Astrocyte (in vitro differentiated cells and primary cell): ENCODE measurements around the gene FCRLB. TPM values are rescaled to one million over a fixed set of nuclear protein-coding genes. Genes with fewer than 3 reads are reported as not detected.
A peak's percentile ranks its signal among the peaks of the same experiment; 100 is the strongest.

Source experiments
- DNase-seq: peaks from one replicate; pipeline ENCODE4 v3.0.0-alpha.2; 2010; ENCODE audit warnings: low read depth
- FAIRE-seq: peaks from 2 replicates; lab custom pipeline; 2011; peaks lifted over from hg19 to GRCh38; lab: Jason Lieb, UNC
- H2AFZ ChIP-seq: 2 replicates; pipeline ENCODE4 v1.6.0; 2012; ENCODE audit warnings: low read depth, low read length, inconsistent platforms
- H3K27ac ChIP-seq: 2 replicates; pipeline ENCODE4 v1.5.1; 2011; ENCODE audit warnings: low read depth, low read length, inconsistent platforms
- H3K27me3 ChIP-seq: 2 replicates; pipeline ENCODE4 v1.6.0; 2011; ENCODE audit warnings: low read length, inconsistent platforms; ENCODE audit not compliant: insufficient read depth
- H3K36me3 ChIP-seq: 2 replicates; pipeline ENCODE4 v1.5.1; 2011; ENCODE audit warnings: low read length, inconsistent platforms; ENCODE audit not compliant: insufficient read depth
- H3K4me1 ChIP-seq: 2 replicates; pipeline ENCODE4 v1.5.1; 2011; ENCODE audit warnings: low read length, inconsistent platforms; ENCODE audit not compliant: insufficient read depth
- H3K4me2 ChIP-seq: 2 replicates; pipeline ENCODE4 v1.6.0; 2012; ENCODE audit warnings: low read length, inconsistent platforms
- H3K4me3 ChIP-seq: 2 replicates; pipeline ENCODE4 v1.5.1; 2011; ENCODE audit warnings: low read depth, mild to moderate bottlenecking, low read length, inconsistent platforms; ENCODE audit not compliant: insufficient read depth
- H3K79me2 ChIP-seq: 2 replicates; pipeline ENCODE4 v1.6.0; 2012; ENCODE audit warnings: mild to moderate bottlenecking, low read length, inconsistent platforms; ENCODE audit not compliant: insufficient read depth
- H3K9ac ChIP-seq: 2 replicates; pipeline ENCODE4 v1.6.0; 2012; ENCODE audit warnings: mild to moderate bottlenecking, low read length, inconsistent platforms
- H3K9me3 ChIP-seq: 2 replicates; pipeline ENCODE4 v1.5.1; 2012; ENCODE audit warnings: low read depth, mild to moderate bottlenecking, low read length, inconsistent platforms; ENCODE audit not compliant: insufficient read depth
- H4K20me1 ChIP-seq: 2 replicates; pipeline ENCODE4 v1.6.0; 2012; ENCODE audit warnings: low read length, inconsistent platforms; ENCODE audit not compliant: insufficient read depth
- H3K27ac Mint-ChIP-seq: one replicate; pipeline ENCODE4 v1.8.0; 2021; ENCODE audit warnings: mild to moderate bottlenecking, mixed read lengths; ENCODE audit not compliant: unreplicated experiment
- H3K27me3 Mint-ChIP-seq: one replicate; pipeline ENCODE4 v1.8.0; 2021; ENCODE audit warnings: low read depth, mixed read lengths; ENCODE audit not compliant: unreplicated experiment
- H3K36me3 Mint-ChIP-seq: one replicate; pipeline ENCODE4 v1.8.0; 2021; ENCODE audit warnings: low read depth, mixed read lengths; ENCODE audit not compliant: unreplicated experiment
- H3K4me1 Mint-ChIP-seq: one replicate; pipeline ENCODE4 v1.8.0; 2021; ENCODE audit warnings: low read depth, mixed read lengths; ENCODE audit not compliant: unreplicated experiment
- H3K4me3 Mint-ChIP-seq: one replicate; pipeline ENCODE4 v1.8.0; 2021; ENCODE audit warnings: mild to moderate bottlenecking, moderate library complexity, mixed read lengths; ENCODE audit not compliant: unreplicated experiment
- H3K9me3 Mint-ChIP-seq: one replicate; pipeline ENCODE4 v1.8.0; 2021; ENCODE audit warnings: mild to moderate bottlenecking, mixed read lengths; ENCODE audit not compliant: unreplicated experiment
- CTCF ChIP-seq: IDR thresholded peaks from 2 replicates; pipeline ENCODE4 v1.5.1; 2011; ENCODE audit warnings: low read depth, mild to moderate bottlenecking, inconsistent platforms, low read length, moderate library complexity; ENCODE audit not compliant: insufficient read depth
- EZH2 ChIP-seq: IDR thresholded peaks from 2 replicates; pipeline ENCODE4 v1.6.1; 2012; ENCODE audit warnings: mild to moderate bottlenecking, low read length, inconsistent platforms; ENCODE audit not compliant: insufficient read depth
- total RNA-seq: library from RNA; stranded (reverse); gene quantifications from 2 replicates; pipeline ENCODE4 v1.2.1, GENCODE V29; 2021

FCRLB gene
- total RNA-seq, 1 donor from 2014 or later = 0.79 TPM

- Histone ChIP-seq H3K9me3 (no peaks in the 10 kb centered on the region), H3K27ac (peak overlapping the region; percentile 57), H4K20me1 (no peaks in the 10 kb centered on the region), H3K36me3 (no peaks in the 10 kb centered on the region), H2AFZ (no peak overlapping the region), H3K4me1 (peaks cover 17% of the 10 kb centered on the region), H3K4me3 (no peak overlapping the region), H3K4me2 (peak overlapping the region; percentile 38), H3K27me3 (no peaks in the 10 kb centered on the region), H3K79me2 (no peaks in the 10 kb centered on the region), H3K9ac (no peak overlapping the region)
- DNase-seq = peak; percentile 87
- no peak overlapping the region for H3K4me3 Mint-ChIP-seq
- peaks cover 17% of the 10 kb centered on the region for H3K4me1 Mint-ChIP-seq
- H3K9me3 Mint-ChIP-seq = no peaks in the 10 kb centered on the region
- no peaks in the 10 kb centered on the region for H3K36me3 Mint-ChIP-seq
- H3K27me3 Mint-ChIP-seq = peaks cover 10% of the 10 kb centered on the region
- H3K27ac Mint-ChIP-seq = no peak overlapping the region
- TF ChIP-seq CTCF = no peak
- FAIRE-seq = no peak
Measured at GRCh38 chr1:161733526-161733925, 12.2 kb downstream of the FCRLB start.

- Histone ChIP-seq H3K4me1 (peaks cover 11% of the 10 kb centered on the region), H3K36me3 (no peaks in the 10 kb centered on the region), H3K9me3 (no peaks in the 10 kb centered on the region), H3K4me2 (no peak overlapping the region), H3K27ac (no peak overlapping the region), H2AFZ (no peak overlapping the region), H3K4me3 (no peak overlapping the region), H3K79me2 (no peaks in the 10 kb centered on the region), H3K27me3 (no peaks in the 10 kb centered on the region), H3K9ac (no peak overlapping the region), H4K20me1 (no peaks in the 10 kb centered on the region)
- TF ChIP-seq CTCF (no peak), EZH2 (no peak)
- Mint-ChIP-seq H3K4me3 (no peak overlapping the region), H3K36me3 (no peaks in the 10 kb centered on the region), H3K27ac (no peak overlapping the region), H3K4me1 (peaks cover 8% of the 10 kb centered on the region), H3K27me3 (peaks cover 16% of the 10 kb centered on the region), H3K9me3 (no peaks in the 10 kb centered on the region)
- FAIRE-seq (no peak), DNase-seq (no peak)
Measured at GRCh38 chr1:161735837-161736236, 14.5 kb downstream of the FCRLB start.

- peak overlapping the region; percentile 50 for H3K4me2 ChIP-seq
- no peaks in the 10 kb centered on the region for H3K36me3 ChIP-seq
- peaks cover 8% of the 10 kb centered on the region for H3K4me1 Mint-ChIP-seq
- H3K9me3 Mint-ChIP-seq = no peaks in the 10 kb centered on the region
- H3K27me3 Mint-ChIP-seq = peaks cover 15% of the 10 kb centered on the region
- peaks cover 11% of the 10 kb centered on the region for H3K4me1 ChIP-seq
- no peak for DNase-seq
- no peak overlapping the region for H3K4me3 ChIP-seq
- H3K27ac ChIP-seq = no peak overlapping the region
- peak overlapping the region; percentile 52 for H2AFZ ChIP-seq
- H4K20me1 ChIP-seq = no peaks in the 10 kb centered on the region
- H3K4me3 Mint-ChIP-seq = no peak overlapping the region
- H3K27me3 ChIP-seq = no peaks in the 10 kb centered on the region
- TF ChIP-seq CTCF (no peak), EZH2 (no peak)
- no peaks in the 10 kb centered on the region for H3K36me3 Mint-ChIP-seq
- H3K9ac ChIP-seq = no peak overlapping the region
- H3K79me2 ChIP-seq = no peaks in the 10 kb centered on the region
- H3K27ac Mint-ChIP-seq = no peak overlapping the region
- no peak for FAIRE-seq
- no peaks in the 10 kb centered on the region for H3K9me3 ChIP-seq
Measured at GRCh38 chr1:161736335-161736969, 15.1 kb downstream of the FCRLB start.
